ENCODE results near the gene ECT2. TPM values are rescaled to one million over a fixed set of nuclear protein-coding genes. Genes with fewer than 3 reads are reported as not detected.
"Not testable (repeated sequence)": the region's sequence is repeated elsewhere in the genome, so short reads cannot be mapped to it uniquely, and the experiment has no call there.

ECT2 gene
- total and polyA plus RNA-seq, 8 donors: 1.2 to 28.1 (median 9.2) TPM

GRCh38 chr3:172711454-172711795 lies 39.1 kb upstream of the ECT2 start:
- H3K4me3 ChIP-seq: peak overlapping the region; percentile 69 to 81 (median 78)
- DNase-seq: peak in 1 of 2 donors; percentile 60
- 10 to 24% (median 18%) methylated on average over 2 of the region's 2 CpGs for WGBS, 5 donors
- peaks cover 14 to 47% (median 28%) of the 10 kb centered on the region in 4 donors for H3K4me1 ChIP-seq
- peak overlapping the region; percentile 67 to 96 (median 93) for H3K27ac ChIP-seq
- H3K27me3 ChIP-seq: no peaks in the 10 kb centered on the region
- no peaks in the 10 kb centered on the region for H3K9me3 ChIP-seq
- TF ChIP-seq POLR2AphosphoS5 (IDR thresholded peaks at IDR 0.05) (no peak), EP300 (IDR thresholded peaks at IDR 0.05) (no peak), POLR2A (IDR thresholded peaks at IDR 0.05) (no peak)
- TF ChIP-seq, protein P1, sequence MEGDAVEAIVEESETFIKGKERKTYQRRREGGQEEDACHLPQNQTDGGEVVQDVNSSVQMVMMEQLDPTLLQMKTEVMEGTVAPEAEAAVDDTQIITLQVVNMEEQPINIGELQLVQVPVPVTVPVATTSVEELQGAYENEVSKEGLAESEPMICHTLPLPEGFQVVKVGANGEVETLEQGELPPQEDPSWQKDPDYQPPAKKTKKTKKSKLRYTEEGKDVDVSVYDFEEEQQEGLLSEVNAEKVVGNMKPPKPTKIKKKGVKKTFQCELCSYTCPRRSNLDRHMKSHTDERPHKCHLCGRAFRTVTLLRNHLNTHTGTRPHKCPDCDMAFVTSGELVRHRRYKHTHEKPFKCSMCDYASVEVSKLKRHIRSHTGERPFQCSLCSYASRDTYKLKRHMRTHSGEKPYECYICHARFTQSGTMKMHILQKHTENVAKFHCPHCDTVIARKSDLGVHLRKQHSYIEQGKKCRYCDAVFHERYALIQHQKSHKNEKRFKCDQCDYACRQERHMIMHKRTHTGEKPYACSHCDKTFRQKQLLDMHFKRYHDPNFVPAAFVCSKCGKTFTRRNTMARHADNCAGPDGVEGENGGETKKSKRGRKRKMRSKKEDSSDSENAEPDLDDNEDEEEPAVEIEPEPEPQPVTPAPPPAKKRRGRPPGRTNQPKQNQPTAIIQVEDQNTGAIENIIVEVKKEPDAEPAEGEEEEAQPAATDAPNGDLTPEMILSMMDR (IDR thresholded peaks at IDR 0.05): no peak
- H3K36me3 ChIP-seq: no peaks in the 10 kb centered on the region
- intact Hi-C loops (cut with DNase I; ENCODE audit: low total_unique reads): no loop called here

DNA sequence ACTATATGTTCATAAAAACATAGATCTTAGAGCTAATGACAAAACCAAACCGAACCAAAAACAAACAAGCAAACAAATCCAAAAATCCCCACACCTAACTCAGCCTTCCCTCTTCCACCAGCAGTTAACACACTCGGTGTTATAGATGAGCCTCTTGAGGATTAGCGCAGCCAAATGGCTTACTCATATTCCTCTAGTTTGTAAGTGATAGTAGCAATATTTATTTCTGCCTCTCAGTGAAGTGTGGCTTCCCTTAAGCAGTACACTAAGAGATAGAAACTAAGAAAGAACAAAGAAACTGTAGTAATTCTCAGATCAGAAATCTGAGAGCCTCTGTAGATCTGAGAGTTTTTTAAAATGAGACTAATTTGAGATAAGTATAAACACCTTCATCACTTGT lies 37.2 kb upstream of the ECT2 start:
- TF ChIP-seq POLR2A (IDR thresholded peaks at IDR 0.05) (no peak), POLR2AphosphoS5 (IDR thresholded peaks at IDR 0.05) (no peak), EP300 (IDR thresholded peaks at IDR 0.05) (no peak)
- TF ChIP-seq, protein P1 (IDR thresholded peaks at IDR 0.05): no peak
- H3K27me3 ChIP-seq: no peaks in the 10 kb centered on the region
- H3K4me1 ChIP-seq: peaks cover 14 to 30% (median 23%) of the 10 kb centered on the region in 4 donors
- intact Hi-C loops (cut with DNase I; ENCODE audit: low total_unique reads): no loop called here
- peaks cover 0 to 3% (median 0%) of the 10 kb centered on the region in 4 donors for H3K9me3 ChIP-seq
- no peak overlapping the region for H3K4me3 ChIP-seq
- no peak overlapping the region for H3K27ac ChIP-seq
- DNase-seq: peak in 1 of 2 donors; percentile 40
- WGBS, 5 donors: 70 to 84% (median 80%) methylated on average over 3 of the region's 3 CpGs
- H3K36me3 ChIP-seq: no peaks in the 10 kb centered on the region

DNA sequence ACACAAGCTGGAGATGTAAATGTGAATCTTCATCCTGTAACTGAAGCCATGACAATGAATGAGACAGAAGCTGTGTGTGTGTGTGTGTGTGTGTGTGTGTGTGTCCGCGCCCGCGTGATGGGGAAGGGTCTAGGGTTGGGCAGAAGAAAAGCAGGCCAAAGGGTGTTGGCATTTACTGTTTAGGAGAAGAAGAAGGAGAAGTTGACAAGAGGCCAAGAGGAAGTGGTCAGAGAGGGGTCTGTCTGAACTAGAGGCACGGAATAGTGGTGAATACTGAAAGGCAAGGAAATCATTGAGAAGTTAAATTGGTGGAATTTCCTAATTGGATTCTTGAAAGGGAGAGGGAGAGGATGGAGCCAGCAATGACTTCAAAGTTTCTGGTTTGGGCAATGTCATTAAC lies 34.0 kb upstream of the ECT2 start:
- peaks cover 3 to 8% (median 5%) of the 10 kb centered on the region in 4 donors for H3K4me1 ChIP-seq
- no peaks in the 10 kb centered on the region for H3K27me3 ChIP-seq
- no peaks in the 10 kb centered on the region for H3K36me3 ChIP-seq
- H3K27ac ChIP-seq: no peak overlapping the region
- 48 to 80% (median 63%) methylated on average over 5 of the region's 5 CpGs for WGBS, 5 donors
- peaks cover 0 to 15% (median 4%) of the 10 kb centered on the region in 4 donors for H3K9me3 ChIP-seq
- TF ChIP-seq POLR2A (IDR thresholded peaks at IDR 0.05) (no peak), EP300 (IDR thresholded peaks at IDR 0.05) (no peak), POLR2AphosphoS5 (IDR thresholded peaks at IDR 0.05) (no peak)
- TF ChIP-seq, protein P1 (IDR thresholded peaks at IDR 0.05): no peak
- H3K4me3 ChIP-seq: no peak overlapping the region
- DNase-seq: no peak
- intact Hi-C loops (cut with DNase I; ENCODE audit: low total_unique reads): no loop called here

- Histone ChIP-seq H3K9me3 (peaks cover 0 to 15% (median 4%) of the 10 kb centered on the region in 4 donors), H3K27ac (no peak overlapping the region), H3K4me1 (no peaks in the 10 kb centered on the region), H3K4me3 (no peak overlapping the region), H3K36me3 (no peaks in the 10 kb centered on the region), H3K27me3 (no peaks in the 10 kb centered on the region)
- WGBS, 5 donors: 71 to 81% (median 75%) methylated on average over 4 of the region's 4 CpGs
- intact Hi-C loops (cut with DNase I; ENCODE audit: low total_unique reads): no loop called here
- TF ChIP-seq POLR2AphosphoS5 (IDR thresholded peaks at IDR 0.05): no peak
- TF ChIP-seq, protein P1 (IDR thresholded peaks at IDR 0.05): peak in 1 of 7 experiments; percentile 17
- TF ChIP-seq EP300 (IDR thresholded peaks at IDR 0.05): no peak
- TF ChIP-seq POLR2A (IDR thresholded peaks at IDR 0.05): no peak
- DNase-seq: no peak
Measured at GRCh38 chr3:172717493-172718088, 32.9 kb upstream of the ECT2 start.

GRCh38 chr3:172722536-172723040 lies 27.9 kb upstream of the ECT2 start:
- H3K27ac ChIP-seq; H3K4me1 ChIP-seq; DNase-seq; H3K27me3 ChIP-seq; H3K36me3 ChIP-seq; intact Hi-C loops (cut with DNase I; ENCODE audit: low total_unique reads); H3K4me3 ChIP-seq: not testable (repeated sequence)
- WGBS, 5 donors: 61 to 86% (median 72%) methylated on average over 4 to 8 of the region's 8 CpGs
- peaks cover 0 to 18% (median 7%) of the 10 kb centered on the region in 4 donors for H3K9me3 ChIP-seq
